OCI-LY1 (cell line): ENCODE data around the gene RAPGEF4.

Experiments used
- EZH2 ChIP-seq: fragments of 200-600 bp; sonication (generic), shearing (Covaris generic); IDR thresholded peaks from 2 replicates; pipeline ENCODE4 v1.8.0; 2017; ENCODE audit warnings: borderline replicate concordance, mixed run types, mild to moderate bottlenecking, antibody characterized with exemption, low read length, moderate library complexity, mixed read lengths
- TF ChIP-seq, protein P1 (sequence below): fragments of 200-600 bp; sonication (generic), shearing (Covaris generic); IDR thresholded peaks from 2 replicates; pipeline ENCODE4 v1.5.1; 2017; ENCODE audit warnings: mild to moderate bottlenecking, antibody characterized with exemption, low read length, moderate library complexity, mixed read lengths

DNA sequence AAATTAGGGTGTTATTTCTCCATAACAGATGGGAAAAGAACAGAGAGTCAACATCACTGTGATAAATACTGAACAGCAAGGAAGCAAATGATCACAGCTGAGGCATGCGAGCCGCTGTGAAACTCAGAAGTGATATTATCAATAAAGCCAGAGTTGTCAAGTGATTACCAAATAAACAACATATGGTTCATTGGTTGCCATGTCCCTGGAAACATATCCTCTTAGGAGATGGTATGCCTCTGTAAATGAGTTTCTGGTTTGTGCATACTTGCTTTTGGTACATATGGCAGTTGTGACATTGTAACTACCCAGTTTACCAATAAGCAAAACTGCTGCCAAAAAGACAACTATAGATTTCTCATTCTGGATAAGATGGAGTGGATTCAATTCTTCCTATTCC is 23.8 kb downstream of the RAPGEF4 start:
- TF ChIP-seq, protein P1, sequence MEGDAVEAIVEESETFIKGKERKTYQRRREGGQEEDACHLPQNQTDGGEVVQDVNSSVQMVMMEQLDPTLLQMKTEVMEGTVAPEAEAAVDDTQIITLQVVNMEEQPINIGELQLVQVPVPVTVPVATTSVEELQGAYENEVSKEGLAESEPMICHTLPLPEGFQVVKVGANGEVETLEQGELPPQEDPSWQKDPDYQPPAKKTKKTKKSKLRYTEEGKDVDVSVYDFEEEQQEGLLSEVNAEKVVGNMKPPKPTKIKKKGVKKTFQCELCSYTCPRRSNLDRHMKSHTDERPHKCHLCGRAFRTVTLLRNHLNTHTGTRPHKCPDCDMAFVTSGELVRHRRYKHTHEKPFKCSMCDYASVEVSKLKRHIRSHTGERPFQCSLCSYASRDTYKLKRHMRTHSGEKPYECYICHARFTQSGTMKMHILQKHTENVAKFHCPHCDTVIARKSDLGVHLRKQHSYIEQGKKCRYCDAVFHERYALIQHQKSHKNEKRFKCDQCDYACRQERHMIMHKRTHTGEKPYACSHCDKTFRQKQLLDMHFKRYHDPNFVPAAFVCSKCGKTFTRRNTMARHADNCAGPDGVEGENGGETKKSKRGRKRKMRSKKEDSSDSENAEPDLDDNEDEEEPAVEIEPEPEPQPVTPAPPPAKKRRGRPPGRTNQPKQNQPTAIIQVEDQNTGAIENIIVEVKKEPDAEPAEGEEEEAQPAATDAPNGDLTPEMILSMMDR, result no peak
- no peak for TF ChIP-seq EZH2
